AG10803 (cell line): ENCODE measurements around the gene HRG.

Experiments used
- DNase-seq: peaks from one replicate; pipeline ENCODE4 v3.0.0; 2010; ENCODE audit warnings: low read depth
- H3K4me3 ChIP-seq: 2 replicates; pipeline ENCODE4 v1.5.1; 2011; ENCODE audit warnings: mild to moderate bottlenecking, low read length, control low read depth
- CTCF ChIP-seq: conservative IDR thresholded peaks from 2 replicates; pipeline ENCODE4 v1.5.1; 2011; ENCODE audit warnings: mild to moderate bottlenecking, low read length, control low read depth, inconsistent platforms

The HRG gene

GRCh38 chr3:186639778-186640472 lies 25.9 kb upstream of the HRG start, which contains the start of gene FETUB:
FETUB (plus strand) TSS chr3:186640399; CDS start chr3:186640461, 62 bp downstream.
- DNase-seq = no peak
- no peak within 1 kb of the TSS for H3K4me3 ChIP-seq
- TF ChIP-seq CTCF = no peak

GRCh38 chr3:186640473-186640818 lies 25.4 kb upstream of the HRG start:
- DNase-seq = no peak
- no peak overlapping the region for H3K4me3 ChIP-seq
- no peak for TF ChIP-seq CTCF

- no peak for TF ChIP-seq CTCF
- DNase-seq = no peak
- H3K4me3 ChIP-seq = no peak overlapping the region
Observed at GRCh38 chr3:186640929-186641328, 24.9 kb upstream of the HRG start.

GRCh38 chr3:186642014-186642413 lies 23.8 kb upstream of the HRG start:
- TF ChIP-seq CTCF = no peak
- no peak for DNase-seq
- no peak overlapping the region for H3K4me3 ChIP-seq

GRCh38 chr3:186643493-186643892 lies 22.3 kb upstream of the HRG start:
- no peak for TF ChIP-seq CTCF
- no peak for DNase-seq
- no peak overlapping the region for H3K4me3 ChIP-seq

GRCh38 chr3:186644683-186645082 lies 21.1 kb upstream of the HRG start:
- DNase-seq = no peak
- H3K4me3 ChIP-seq = no peak overlapping the region
- TF ChIP-seq CTCF = no peak

GRCh38 chr3:186646106-186646505 lies 19.7 kb upstream of the HRG start:
- H3K4me3 ChIP-seq = no peak overlapping the region
- no peak for TF ChIP-seq CTCF
- DNase-seq = no peak
